K562 (cell line): ENCODE measurements around the gene HSD17B1. TPM values are rescaled to one million over a fixed set of nuclear protein-coding genes. Genes with fewer than 3 reads are reported as not detected.

ENCODE experiments used
- CBX3 ChIP-seq, 2 experiments: IDR thresholded peaks; 1 replicate in 1 of 2; 2 replicates in 1 of 2; pipeline ENCODE4 v1.6.1; 2012; ENCODE audit warnings: inconsistent platforms in 2 of 2, low read length in 2 of 2, borderline replicate concordance in 1 of 2, control low read depth in 1 of 2
- ETS1 ChIP-seq: conservative IDR thresholded peaks from 2 replicates; pipeline ENCODE4 v1.6.1; 2011; ENCODE audit warnings: low read depth, mild to moderate bottlenecking, low read length; ENCODE audit not compliant: control insufficient read depth
- MAX ChIP-seq: sonication (generic); formaldehyde crosslinking; IDR thresholded peaks from 2 replicates; pipeline ENCODE4 v1.9.0; 2022; ENCODE audit warnings: mild to moderate bottlenecking, missing genetic modification reagents
- MTA1 ChIP-seq: fragments of 450-650 bp; IDR thresholded peaks from 2 replicates; pipeline ENCODE4 v1.6.1; 2017; ENCODE audit warnings: borderline replicate concordance
- NFYB ChIP-seq: IDR thresholded peaks from 2 replicates; pipeline ENCODE4 v1.6.1; 2011; ENCODE audit warnings: mild to moderate bottlenecking, moderate library complexity; ENCODE audit not compliant: insufficient read length; ENCODE audit errors: extremely low read depth
- PHB ChIP-seq: fragments of 250-450 bp; sonication (Bioruptor Pico); IDR thresholded peaks from 2 replicates; pipeline ENCODE4 v1.5.0; 2021
- PKNOX1 ChIP-seq: fragments of 450-650 bp; IDR thresholded peaks from 2 replicates; pipeline ENCODE4 v1.6.1; 2016
- POLR2AphosphoS2 ChIP-seq: IDR thresholded peaks from 2 replicates; pipeline ENCODE4 v1.6.1; 2012; ENCODE audit warnings: low read length, improper control_type of control experiment
- PRDM10 ChIP-seq: fragments of 450-650 bp; IDR thresholded peaks from 2 replicates; pipeline ENCODE4 v1.6.1; 2018; ENCODE audit not compliant: partially characterized antibody
- PRMT5 ChIP-seq: sonication (generic); formaldehyde crosslinking; IDR thresholded peaks from 2 replicates; pipeline ENCODE4 v1.5.0; 2020; ENCODE audit warnings: missing genetic modification reagents
- RBM15 ChIP-seq: fragments of 200-400 bp; formaldehyde crosslinking; IDR thresholded peaks from 2 replicates; pipeline ENCODE4 v1.6.1; 2018; ENCODE audit warnings: mild to moderate bottlenecking, low read length, moderate library complexity; ENCODE audit not compliant: insufficient read depth
- RCOR1 ChIP-seq, 2 experiments: IDR thresholded peaks; 2 replicates each; pipeline ENCODE4 v1.6.1; 2012; ENCODE audit warnings: low read depth in 2 of 2, low read length in 2 of 2, borderline replicate concordance in 1 of 2, improper control_type of control experiment in 1 of 2
- SAP30 ChIP-seq: fragments of 200-600 bp; sonication (generic); IDR thresholded peaks from 2 replicates; pipeline ENCODE4 v1.6.1; 2012; ENCODE audit warnings: borderline replicate concordance, low read depth, mild to moderate bottlenecking, moderate library complexity, low read length, control low read depth, inconsistent platforms; ENCODE audit not compliant: insufficient read depth, poor library complexity, severe bottlenecking
- XRCC5 ChIP-seq: fragments of 200-400 bp; formaldehyde crosslinking; IDR thresholded peaks from 2 replicates; pipeline ENCODE4 v1.6.1; 2017; ENCODE audit warnings: low read depth, mild to moderate bottlenecking, low read length
- ZBTB9 ChIP-seq: fragments of 450-650 bp; formaldehyde crosslinking; IDR thresholded peaks from 2 replicates; pipeline ENCODE4 v1.4.0; 2020; ENCODE audit warnings: mild to moderate bottlenecking, moderate library complexity
- ZNF121 ChIP-seq: sonication (generic); formaldehyde crosslinking; conservative IDR thresholded peaks from 2 replicates; pipeline ENCODE4 v1.8.0; 2022; ENCODE audit warnings: missing genetic modification reagents
- ZNF263 ChIP-seq: sonication (generic); formaldehyde crosslinking; IDR thresholded peaks from 2 replicates; pipeline ENCODE4 v1.8.0; 2022; ENCODE audit warnings: mild to moderate bottlenecking, missing genetic modification reagents, borderline replicate concordance
- ZNF347 ChIP-seq: fragments of 450-650 bp; formaldehyde crosslinking; IDR thresholded peaks from 2 replicates; pipeline ENCODE4 v1.4.0; 2020; ENCODE audit warnings: low read depth, mild to moderate bottlenecking, moderate library complexity
- ZNF707 ChIP-seq: fragments of 250-450 bp; sonication (Bioruptor Pico); conservative IDR thresholded peaks from 2 replicates; pipeline ENCODE4 v1.8.0; 2022; ENCODE audit warnings: inconsistent platforms, mild to moderate bottlenecking, moderate library complexity
- ZNF76 ChIP-seq: fragments of 250-450 bp; sonication (Bioruptor Pico); IDR thresholded peaks from 2 replicates; pipeline ENCODE4 v1.4.0; 2020; ENCODE audit warnings: mild to moderate bottlenecking, moderate library complexity, borderline replicate concordance
- polyA plus RNA-seq, 8 experiments: library from polyadenylated mRNA; depleted of rRNA in 4 of 8; stranded (reverse) in 5 of 8; unstranded in 3 of 8; fragments of >200 nt; fragmentation: Nextera tagmentation in 2 of 8; fragmentation: Illumina TruSeq in 1 of 8; extraction: Ambion mirVana in 2 of 8; extraction: Trizol in 1 of 8; gene quantifications; 2 replicates each; pipeline versions ENCODE4 v1.2.1 to v1.2.3, GENCODE V29; 2011 to 2014; ENCODE audit warnings: inconsistent platforms in 1 of 8, missing spikeins in 1 of 8
- total RNA-seq, 7 experiments: library from RNA; depleted of rRNA in 6 of 7; stranded (reverse); fragments of >200 nt in 6 of 7; fragmentation: Illumina TruSeq in 2 of 7; extraction: Trizol in 2 of 7; gene quantifications; 2 replicates each; pipeline versions ENCODE4 v1.2.1 to v1.2.3, GENCODE V29; 2011 to 2021; ENCODE audit warnings: low replicate concordance in 1 of 7

The HSD17B1 gene
- total and polyA plus RNA-seq, 9 of the 15 experiments (the other 6 are each of a cell fraction or from before 2014, with no cell fraction given), result 0.55 to 21.1 (median 3.6) TPM

GRCh38 chr17:42566883-42567573, 14.3 kb downstream of the HSD17B1 start, which contains the start of gene MLX (continued):
- TF ChIP-seq SAP30 (peak; percentile 51), NFYB (peak; percentile 74), PRDM10 (peak; percentile 74), CBX3 (IDR thresholded peaks at IDR 0.05; ENCODE audit: borderline replicate concordance in 1 of 2, low read length in 2 of 2) (no peak), MAX (CRISPR knock-in tag) (peak; percentile 87), PHB (CRISPR knock-in tag) (no peak), PKNOX1 (peak; percentile 21; the same call in 1 of the 2 replicates), ETS1 (peak; percentile 84), ZNF347 (CRISPR knock-in tag) (no peak), ZNF707 (CRISPR knock-in tag) (no peak), POLR2AphosphoS2 (peak; percentile 76), ZNF263 (CRISPR knock-in tag) (no peak), ZNF76 (CRISPR knock-in tag) (0 out of 2 replicates have a peak, but pooled peaks have one; percentile 31), ZNF121 (CRISPR knock-in tag) (no peak), XRCC5 (no peak), MTA1 (no peak), RCOR1 (IDR thresholded peaks at IDR 0.05; ENCODE audit: borderline replicate concordance in 1 of 2, low read depth in 2 of 2, low read length in 2 of 2) (0 out of 4 replicates have a peak, but pooled peaks of 1 of the 2 experiments have one; percentile 10), ZBTB9 (CRISPR knock-in tag) (no peak; the same call in 1 of the 2 replicates), RBM15 (no peak), PRMT5 (CRISPR knock-in tag) (no peak)
